ENCODE measurements around the gene CYP2D6.
"Not testable (repeated sequence)": the region's sequence is repeated elsewhere in the genome, so short reads cannot be mapped to it uniquely, and the experiment has no call there.

CYP2D6 gene

DNA sequence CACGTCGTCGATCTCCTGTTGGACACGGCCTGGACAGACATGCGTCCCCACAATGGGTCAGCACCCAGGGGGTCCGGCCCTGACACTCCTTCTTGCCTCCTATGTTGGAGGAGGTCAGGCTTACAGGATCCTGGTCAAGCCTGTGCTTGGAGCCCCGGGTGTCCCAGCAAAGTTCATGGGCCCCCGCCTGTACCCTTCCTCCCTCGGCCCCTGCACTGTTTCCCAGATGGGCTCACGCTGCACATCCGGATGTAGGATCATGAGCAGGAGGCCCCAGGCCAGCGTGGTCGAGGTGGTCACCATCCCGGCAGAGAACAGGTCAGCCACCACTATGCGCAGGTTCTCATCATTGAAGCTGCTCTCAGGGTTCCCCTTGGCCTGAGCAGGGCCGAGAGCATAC lies 3.0 kb downstream of the CYP2D6 start:
- no peak for DNase-seq (ENCODE audit: low read depth)
- no peak overlapping the region for H3K4me3 ChIP-seq (ENCODE audit: control insufficient read depth, low read depth, low read length)
- TF ChIP-seq, protein P1, sequence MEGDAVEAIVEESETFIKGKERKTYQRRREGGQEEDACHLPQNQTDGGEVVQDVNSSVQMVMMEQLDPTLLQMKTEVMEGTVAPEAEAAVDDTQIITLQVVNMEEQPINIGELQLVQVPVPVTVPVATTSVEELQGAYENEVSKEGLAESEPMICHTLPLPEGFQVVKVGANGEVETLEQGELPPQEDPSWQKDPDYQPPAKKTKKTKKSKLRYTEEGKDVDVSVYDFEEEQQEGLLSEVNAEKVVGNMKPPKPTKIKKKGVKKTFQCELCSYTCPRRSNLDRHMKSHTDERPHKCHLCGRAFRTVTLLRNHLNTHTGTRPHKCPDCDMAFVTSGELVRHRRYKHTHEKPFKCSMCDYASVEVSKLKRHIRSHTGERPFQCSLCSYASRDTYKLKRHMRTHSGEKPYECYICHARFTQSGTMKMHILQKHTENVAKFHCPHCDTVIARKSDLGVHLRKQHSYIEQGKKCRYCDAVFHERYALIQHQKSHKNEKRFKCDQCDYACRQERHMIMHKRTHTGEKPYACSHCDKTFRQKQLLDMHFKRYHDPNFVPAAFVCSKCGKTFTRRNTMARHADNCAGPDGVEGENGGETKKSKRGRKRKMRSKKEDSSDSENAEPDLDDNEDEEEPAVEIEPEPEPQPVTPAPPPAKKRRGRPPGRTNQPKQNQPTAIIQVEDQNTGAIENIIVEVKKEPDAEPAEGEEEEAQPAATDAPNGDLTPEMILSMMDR (conservative IDR thresholded peaks at IDR 0.05; ENCODE audit: control insufficient read depth, insufficient read depth, low read depth, low read length): no peak

GRCh38 chr22:42123529-42123928 lies 7.1 kb downstream of the CYP2D6 start:
- not testable (repeated sequence) for H3K4me3 ChIP-seq (ENCODE audit: control insufficient read depth, low read depth, low read length); DNase-seq (ENCODE audit: low read depth)

GRCh38 chr22:42120231-42121021 lies 10.2 kb downstream of the CYP2D6 start:
- H3K4me3 ChIP-seq (ENCODE audit: control insufficient read depth, low read depth, low read length); DNase-seq (ENCODE audit: low read depth): not testable (repeated sequence)

GRCh38 chr22:42116848-42117424 lies 13.7 kb downstream of the CYP2D6 start:
- DNase-seq (ENCODE audit: low read depth): peak; percentile 11
- TF ChIP-seq, protein P1 (conservative IDR thresholded peaks at IDR 0.05; ENCODE audit: control insufficient read depth, insufficient read depth, low read depth, low read length): no peak
- no peak overlapping the region for H3K4me3 ChIP-seq (ENCODE audit: control insufficient read depth, low read depth, low read length)

DNA sequence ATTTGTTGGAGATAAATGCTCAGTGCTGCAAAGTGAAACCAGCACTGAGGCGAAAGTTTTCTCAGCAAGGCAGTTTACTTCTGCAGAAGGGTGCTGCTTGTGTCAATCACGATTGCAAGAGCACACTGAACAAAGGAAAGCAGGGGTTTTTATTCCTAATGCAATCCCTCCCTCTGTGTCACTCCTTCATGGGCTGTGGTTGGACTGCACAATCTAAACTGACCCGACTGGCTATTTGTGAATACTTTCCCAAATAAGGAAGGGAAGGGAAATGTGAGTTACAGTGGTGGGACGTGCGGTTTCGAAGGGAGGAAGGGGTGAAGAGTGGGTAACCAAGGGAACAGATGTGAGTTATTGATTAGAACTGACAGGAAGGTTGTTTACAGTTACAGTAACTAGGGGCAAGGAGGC lies 15.2 kb downstream of the CYP2D6 start:
- not testable (repeated sequence) for DNase-seq (ENCODE audit: low read depth); H3K4me3 ChIP-seq (ENCODE audit: control insufficient read depth, low read depth, low read length)

GRCh38 chr22:42114721-42115120 lies 15.9 kb downstream of the CYP2D6 start:
- H3K4me3 ChIP-seq (ENCODE audit: control insufficient read depth, low read depth, low read length): no peak overlapping the region
- TF ChIP-seq, protein P1 (conservative IDR thresholded peaks at IDR 0.05; ENCODE audit: control insufficient read depth, insufficient read depth, low read depth, low read length): peak; percentile 56

DNA sequence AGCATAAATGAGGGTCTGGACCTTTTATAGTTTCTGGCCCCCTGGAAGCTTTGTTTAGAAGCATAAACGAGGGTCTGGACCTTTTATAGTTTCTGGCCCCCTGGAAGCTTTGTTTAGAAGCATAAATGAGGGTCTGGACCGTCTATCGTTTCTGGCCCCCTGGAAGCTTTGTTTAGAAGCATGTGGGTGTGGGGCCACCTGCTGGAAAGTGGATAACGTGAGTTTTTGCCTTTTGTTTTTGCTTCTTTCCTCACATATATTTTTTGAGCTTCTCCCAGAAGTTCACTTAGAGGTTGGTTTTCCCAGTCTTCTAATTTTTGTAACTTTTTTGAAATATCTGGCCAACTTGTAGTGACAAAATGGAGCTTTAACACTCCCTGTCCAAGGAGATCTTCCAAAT lies 17.8 kb downstream of the CYP2D6 start:
- not testable (repeated sequence) for H3K4me3 ChIP-seq (ENCODE audit: control insufficient read depth, low read depth, low read length); DNase-seq (ENCODE audit: low read depth)
- TF ChIP-seq, protein P1 (conservative IDR thresholded peaks at IDR 0.05; ENCODE audit: control insufficient read depth, insufficient read depth, low read depth, low read length): peak; percentile 6

More at GRCh38 chr22:42114721-42115120, 15.9 kb downstream of the CYP2D6 start:
- peak; percentile 36 for DNase-seq (ENCODE audit: low read depth)

- no peak for DNase-seq (ENCODE audit: low read depth)
- TF ChIP-seq, protein P1 (conservative IDR thresholded peaks at IDR 0.05; ENCODE audit: control insufficient read depth, insufficient read depth, low read depth, low read length): no peak
- H3K4me3 ChIP-seq (ENCODE audit: control insufficient read depth, low read depth, low read length): no peak overlapping the region
These were observed 18.8 kb downstream of the CYP2D6 start for GRCh38 chr22:42111798-42112197.

Measured in fibroblast of mammary gland (primary cell).